ENCODE measurements around the gene CLDND2.

CLDND2 gene

DNA sequence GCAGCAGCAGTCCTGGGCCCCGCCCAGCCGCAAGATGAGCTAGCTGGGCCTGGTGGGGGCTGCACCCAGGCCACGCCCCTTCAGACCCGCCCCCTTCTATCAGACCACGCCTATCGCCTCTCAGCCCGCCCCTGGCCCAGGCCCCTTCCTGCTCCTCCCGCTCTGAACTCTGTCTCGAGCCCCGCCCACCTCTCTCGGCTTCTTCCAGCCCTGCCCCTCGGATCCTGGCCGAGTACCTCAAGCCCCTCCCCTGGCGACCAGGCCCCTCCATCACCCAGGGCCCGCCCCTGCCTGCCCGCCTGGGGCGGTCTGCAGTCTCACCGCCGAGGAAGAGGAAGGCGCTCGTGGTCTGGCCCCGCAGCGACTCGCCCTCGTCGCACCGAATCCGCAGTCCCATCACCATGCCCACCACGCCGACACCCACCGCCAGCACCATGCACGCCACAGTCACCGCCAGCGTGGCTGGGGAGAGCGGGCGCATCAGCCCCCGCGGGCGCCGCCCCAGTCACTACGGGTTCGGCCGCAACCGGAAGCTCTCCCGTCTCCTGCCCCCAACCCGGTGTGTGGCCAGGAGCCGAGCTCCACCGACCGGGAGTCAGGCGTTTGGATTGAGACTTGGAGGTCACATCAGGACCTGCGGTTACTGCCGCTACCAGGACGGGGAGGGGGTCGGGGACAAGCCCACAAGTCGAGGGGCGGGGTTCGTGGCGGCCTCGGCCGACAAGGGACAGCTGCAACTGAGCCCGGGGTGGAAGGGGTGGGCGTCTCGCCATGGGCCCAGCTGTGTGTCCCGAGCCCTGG, 1.0 kb downstream of the CLDND2 start:
- Histone ChIP-seq H3K4me3 (ENCODE audit: low read depth in 1 of 5, low read length in 5 of 5) (peak overlapping the region; percentile 86 to 96 (median 91)), H3K36me3 (ENCODE audit: control insufficient read depth in 5 of 5, insufficient read depth in 5 of 5, low read length in 5 of 5) (no peaks in the 10 kb centered on the region), H3K9me3 (ENCODE audit: control insufficient read depth in 5 of 5, low read length in 5 of 5) (no peaks in the 10 kb centered on the region), H3K9ac (ENCODE audit: low read length in 5 of 5) (peak overlapping the region in 4 of 5 donors; percentile 69 to 85 (median 81)), H3K27me3 (ENCODE audit: control insufficient read depth in 5 of 5, insufficient read depth in 4 of 5, low read length in 5 of 5) (no peaks in the 10 kb centered on the region), H3K27ac (ENCODE audit: low read depth, low read length) (peak overlapping the region; percentile 93), H3K4me1 (ENCODE audit: control insufficient read depth in 5 of 5, insufficient read depth in 5 of 5, low read length in 5 of 5) (peaks cover 4 to 53% (median 39%) of the 10 kb centered on the region in 5 donors)

DNA sequence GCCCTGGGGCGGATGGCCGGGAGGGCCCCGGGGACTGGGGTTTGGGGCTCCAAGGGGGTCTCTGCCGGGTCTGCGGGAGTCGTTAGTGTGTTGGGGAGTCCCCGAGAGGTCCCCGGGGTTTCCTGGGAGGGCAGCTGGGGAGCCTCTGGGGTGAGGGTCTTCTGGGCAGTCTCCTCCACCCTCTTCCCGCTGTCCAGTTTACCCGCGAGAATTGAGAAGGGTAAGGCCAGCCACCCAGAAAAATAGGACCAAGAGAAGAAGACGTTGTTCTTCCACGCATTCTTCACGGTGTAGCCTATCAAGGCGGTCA, 1.6 kb downstream of the CLDND2 start:
- peak overlapping the region; percentile 93 for H3K27ac ChIP-seq (ENCODE audit: low read depth, low read length)
- H3K4me1 ChIP-seq (ENCODE audit: control insufficient read depth in 5 of 5, insufficient read depth in 5 of 5, low read length in 5 of 5), result peaks cover 4 to 54% (median 42%) of the 10 kb centered on the region in 5 donors

DNA sequence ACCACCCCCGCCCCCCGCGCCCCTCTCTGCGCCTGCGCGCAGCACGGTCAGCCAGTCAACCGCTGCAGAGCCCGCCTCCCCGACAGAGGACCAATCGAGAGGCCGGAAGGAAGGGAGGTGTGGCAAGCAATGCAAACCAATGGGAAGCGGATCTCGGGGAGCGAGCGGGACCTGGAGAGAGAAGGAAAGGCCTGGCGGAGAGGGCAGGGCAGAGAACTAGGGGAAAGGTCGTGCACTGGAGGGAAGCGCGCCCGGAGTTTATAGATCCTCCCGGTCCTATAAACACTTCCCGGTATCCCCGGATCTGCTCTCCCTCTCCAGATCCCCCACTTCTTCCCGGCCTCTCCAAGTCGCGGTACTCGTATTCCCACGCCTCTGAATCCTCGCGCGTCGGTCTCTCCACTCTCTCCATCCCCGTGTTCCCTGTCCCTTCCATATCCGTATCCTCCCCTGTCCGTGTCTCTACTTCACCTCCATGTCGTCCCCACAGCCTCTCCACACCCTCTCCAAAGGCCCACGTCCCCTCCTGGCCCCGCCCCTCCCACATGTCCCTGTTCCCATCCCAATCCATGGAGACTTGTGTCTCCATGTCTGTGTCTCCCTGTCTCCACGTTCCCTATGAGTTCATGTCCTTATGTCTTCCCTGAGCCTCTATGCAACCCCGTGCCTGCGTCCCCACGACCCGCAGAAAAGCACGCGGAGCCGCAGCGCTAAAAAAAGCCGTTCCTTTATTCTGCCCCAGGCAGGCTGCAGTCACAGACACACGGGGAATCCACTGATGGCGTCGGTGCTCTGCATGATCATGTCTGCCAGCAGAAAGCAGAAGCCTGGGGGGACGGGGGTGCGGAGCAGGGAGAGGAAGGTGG, 2.2 kb downstream of the CLDND2 start:
- peak overlapping the region; percentile 87 to 96 (median 92) for H3K4me3 ChIP-seq (ENCODE audit: low read depth in 1 of 5, low read length in 5 of 5)
- H3K9ac ChIP-seq (ENCODE audit: low read length in 5 of 5), result peak overlapping the region; percentile 69 to 98 (median 92)
- H3K4me1 ChIP-seq (ENCODE audit: control insufficient read depth in 5 of 5, insufficient read depth in 5 of 5, low read length in 5 of 5), result peaks cover 4 to 58% (median 46%) of the 10 kb centered on the region in 5 donors
- H3K27me3 ChIP-seq (ENCODE audit: control insufficient read depth in 5 of 5, insufficient read depth in 4 of 5, low read length in 5 of 5), result no peaks in the 10 kb centered on the region
- peak overlapping the region; percentile 93 for H3K27ac ChIP-seq (ENCODE audit: low read depth, low read length)
- H3K9me3 ChIP-seq (ENCODE audit: control insufficient read depth in 5 of 5, low read length in 5 of 5), result no peaks in the 10 kb centered on the region
- no peaks in the 10 kb centered on the region for H3K36me3 ChIP-seq (ENCODE audit: control insufficient read depth in 5 of 5, insufficient read depth in 5 of 5, low read length in 5 of 5)

More for the DNA sequence above, 1.6 kb downstream of the CLDND2 start:
- H3K27me3 ChIP-seq (ENCODE audit: control insufficient read depth in 5 of 5, insufficient read depth in 4 of 5, low read length in 5 of 5), result no peaks in the 10 kb centered on the region
- H3K9ac ChIP-seq (ENCODE audit: low read length in 5 of 5), result peak overlapping the region; percentile 69 to 85 (median 82)
- peak overlapping the region; percentile 86 to 96 (median 91) for H3K4me3 ChIP-seq (ENCODE audit: low read depth in 1 of 5, low read length in 5 of 5)
- H3K36me3 ChIP-seq (ENCODE audit: control insufficient read depth in 5 of 5, insufficient read depth in 5 of 5, low read length in 5 of 5), result no peaks in the 10 kb centered on the region
- H3K9me3 ChIP-seq (ENCODE audit: control insufficient read depth in 5 of 5, low read length in 5 of 5), result no peaks in the 10 kb centered on the region

DNA sequence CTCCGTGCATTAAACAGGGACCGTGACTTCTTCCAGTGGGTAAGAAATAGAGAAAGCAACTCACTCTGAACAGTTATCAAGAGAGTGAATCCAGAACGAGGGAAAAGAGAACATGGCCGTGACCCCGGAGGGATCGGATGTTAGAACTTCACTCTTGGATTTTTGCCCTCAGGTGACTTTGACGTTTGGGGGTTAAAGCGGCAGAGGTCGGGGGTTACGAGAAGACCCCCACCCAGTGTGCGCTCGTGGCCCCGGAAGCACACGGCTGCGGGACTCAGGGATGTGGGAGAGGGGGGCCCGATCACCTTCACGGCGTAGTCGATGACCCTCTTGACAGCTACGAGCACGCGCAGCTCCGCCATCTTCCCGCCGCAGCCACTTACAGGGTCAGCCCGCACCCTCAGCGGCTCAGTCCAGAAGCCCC, 2.8 kb downstream of the CLDND2 start, which contains the start of gene ETFB:
Gene ETFB (minus strand): TSS at position 424 of the 424 bp plus-strand sequence. CDS start 62 bp downstream, at position 362.
- Histone ChIP-seq H3K4me3 (ENCODE audit: low read depth in 1 of 5, low read length in 5 of 5) (peak within 1 kb of the TSS; percentile 87 to 96 (median 92)), H3K4me1 (ENCODE audit: control insufficient read depth in 5 of 5, insufficient read depth in 5 of 5, low read length in 5 of 5) (peaks cover 4 to 58% (median 46%) of the 10 kb centered on the region in 5 donors)

DNA sequence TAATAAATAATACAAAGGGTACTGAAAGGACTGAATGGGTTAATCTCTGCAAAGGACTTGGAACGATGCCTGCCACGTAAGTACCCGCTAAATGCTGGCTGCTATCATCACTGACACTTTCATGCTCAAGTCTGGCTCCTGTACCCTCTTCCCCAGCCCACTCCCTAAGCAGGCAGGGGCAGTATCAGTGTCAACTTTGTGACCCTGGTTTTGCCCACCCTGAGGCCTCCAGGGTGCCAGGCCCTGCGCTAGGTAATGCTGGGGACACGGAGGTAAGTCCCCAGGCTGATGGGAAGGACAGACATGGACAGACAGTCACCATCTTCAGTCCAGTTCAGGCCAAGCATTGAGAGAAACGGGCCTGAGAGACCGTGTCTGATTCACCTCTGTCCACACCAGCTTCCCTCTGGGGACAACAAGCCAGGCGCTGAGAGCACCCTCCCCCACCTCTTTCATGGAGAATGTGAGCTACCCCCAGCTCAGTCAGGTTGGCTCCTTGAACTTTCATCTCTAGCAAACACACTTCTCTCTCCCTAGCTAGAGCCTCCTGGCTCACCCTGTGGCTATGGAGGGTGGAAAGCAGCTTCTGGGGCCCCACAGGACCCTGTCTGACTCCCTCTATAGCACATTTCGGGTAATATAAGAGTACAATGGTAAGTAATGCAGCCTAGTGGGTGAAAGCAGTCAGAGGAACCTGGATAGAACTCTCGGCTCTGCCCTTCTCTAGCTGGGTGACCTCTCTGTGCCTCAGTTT, 3.4 kb downstream of the CLDND2 start:
- H3K4me1 ChIP-seq (ENCODE audit: control insufficient read depth in 5 of 5, insufficient read depth in 5 of 5, low read length in 5 of 5), result peaks cover 4 to 58% (median 46%) of the 10 kb centered on the region in 5 donors
- H3K9ac ChIP-seq (ENCODE audit: low read length in 5 of 5), result peak overlapping the region; percentile 86 to 98 (median 92)
- H3K27me3 ChIP-seq (ENCODE audit: control insufficient read depth in 5 of 5, insufficient read depth in 4 of 5, low read length in 5 of 5), result no peaks in the 10 kb centered on the region
- peak overlapping the region; percentile 83 to 94 (median 92) for H3K4me3 ChIP-seq (ENCODE audit: low read depth in 1 of 5, low read length in 5 of 5)
- H3K27ac ChIP-seq (ENCODE audit: low read depth, low read length), result peak overlapping the region; percentile 93
- no peaks in the 10 kb centered on the region for H3K9me3 ChIP-seq (ENCODE audit: control insufficient read depth in 5 of 5, low read length in 5 of 5)
- H3K36me3 ChIP-seq (ENCODE audit: control insufficient read depth in 5 of 5, insufficient read depth in 5 of 5, low read length in 5 of 5), result peaks cover 0 to 1% (median 0%) of the 10 kb centered on the region in 5 donors

More for the DNA sequence above, 2.8 kb downstream of the CLDND2 start, which contains the start of gene ETFB:
- Histone ChIP-seq H3K27me3 (ENCODE audit: control insufficient read depth in 5 of 5, insufficient read depth in 4 of 5, low read length in 5 of 5) (no peaks in the 10 kb centered on the region), H3K36me3 (ENCODE audit: control insufficient read depth in 5 of 5, insufficient read depth in 5 of 5, low read length in 5 of 5) (no peaks in the 10 kb centered on the region), H3K27ac (ENCODE audit: low read depth, low read length) (peak within 1 kb of the TSS; percentile 93), H3K9ac (ENCODE audit: low read length in 5 of 5) (peak within 1 kb of the TSS; percentile 86 to 98 (median 92)), H3K9me3 (ENCODE audit: control insufficient read depth in 5 of 5, low read length in 5 of 5) (no peaks in the 10 kb centered on the region)

DNA sequence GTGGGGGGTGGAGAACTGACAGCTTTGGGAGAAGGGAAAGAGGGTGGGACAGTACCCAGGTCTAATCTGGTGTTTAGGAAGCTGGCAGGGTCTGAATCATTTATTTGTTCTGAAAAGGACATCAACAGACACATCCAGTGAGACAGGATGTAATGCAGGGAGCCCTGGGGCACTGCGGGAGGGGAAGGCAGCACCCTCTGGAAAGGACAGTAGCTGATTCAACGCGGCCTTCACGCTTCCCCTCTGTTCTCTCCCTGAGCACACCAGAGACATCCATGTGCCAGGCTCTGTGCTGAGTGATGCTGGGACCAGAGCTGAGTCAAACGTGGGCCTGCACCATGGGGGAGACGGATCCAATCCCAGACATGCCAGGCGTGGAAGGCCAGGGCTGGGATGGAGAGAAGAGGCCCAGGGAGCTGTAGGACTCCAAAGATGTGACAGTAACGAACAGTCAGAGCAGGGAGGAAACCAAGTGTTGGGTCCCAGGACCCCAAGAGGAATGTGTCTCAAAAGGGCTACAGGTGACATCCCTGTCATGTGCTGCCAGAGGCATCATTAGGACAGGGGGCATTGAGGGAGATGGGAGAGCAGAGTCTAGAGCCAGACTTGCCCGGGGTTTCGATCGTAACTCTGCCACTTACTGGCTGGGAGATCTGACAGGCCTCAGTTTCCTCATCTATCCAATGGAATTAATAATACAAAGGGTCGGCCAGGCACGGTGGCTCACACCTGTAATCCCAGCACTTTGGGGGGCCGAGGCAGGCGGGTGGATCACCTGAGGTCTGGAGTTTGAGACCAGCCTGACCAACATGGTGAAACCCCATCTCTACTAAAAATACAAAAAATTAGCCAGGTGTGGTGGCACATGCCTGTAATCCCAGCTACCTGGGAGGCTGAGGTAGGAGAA, 4.3 kb downstream of the CLDND2 start:
- Histone ChIP-seq H3K36me3 (ENCODE audit: control insufficient read depth in 5 of 5, insufficient read depth in 5 of 5, low read length in 5 of 5) (peaks cover 0 to 2% (median 0%) of the 10 kb centered on the region in 5 donors), H3K27ac (ENCODE audit: low read depth, low read length) (no peak overlapping the region), H3K9ac (ENCODE audit: low read length in 5 of 5) (peak overlapping the region; percentile 16 to 69 (median 39)), H3K27me3 (ENCODE audit: control insufficient read depth in 5 of 5, insufficient read depth in 4 of 5, low read length in 5 of 5) (no peaks in the 10 kb centered on the region), H3K4me3 (ENCODE audit: low read depth in 1 of 5, low read length in 5 of 5) (peak overlapping the region in 3 of 5 donors; percentile 2 to 29 (median 22)), H3K4me1 (ENCODE audit: control insufficient read depth in 5 of 5, insufficient read depth in 5 of 5, low read length in 5 of 5) (peaks cover 4 to 58% (median 46%) of the 10 kb centered on the region in 5 donors), H3K9me3 (ENCODE audit: control insufficient read depth in 5 of 5, low read length in 5 of 5) (no peaks in the 10 kb centered on the region)

DNA sequence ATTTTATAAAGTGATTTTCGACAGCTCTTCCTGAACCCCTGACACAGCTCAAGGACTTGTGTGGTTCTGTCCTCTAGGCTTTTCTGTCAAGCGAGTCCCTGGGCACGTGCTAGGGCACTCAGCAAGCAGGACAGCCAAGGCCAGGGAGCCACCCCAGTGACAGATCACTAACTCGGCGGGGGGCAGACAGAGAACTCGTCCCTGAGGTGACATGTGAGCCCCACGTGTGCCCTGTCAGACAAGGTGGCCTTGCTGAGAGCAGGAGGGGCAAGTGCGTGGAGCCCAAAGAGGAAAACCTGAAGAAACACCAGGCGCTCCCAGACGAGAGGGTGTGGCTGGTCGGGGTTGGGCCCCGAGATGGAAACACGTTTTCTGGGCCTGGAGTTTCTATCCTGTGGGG, 7.6 kb downstream of the CLDND2 start:
- peaks cover 4 to 47% (median 38%) of the 10 kb centered on the region in 5 donors for H3K4me1 ChIP-seq (ENCODE audit: control insufficient read depth in 5 of 5, insufficient read depth in 5 of 5, low read length in 5 of 5)
- H3K36me3 ChIP-seq (ENCODE audit: control insufficient read depth in 5 of 5, insufficient read depth in 5 of 5, low read length in 5 of 5), result peaks cover 0 to 2% (median 0%) of the 10 kb centered on the region in 5 donors
- no peak overlapping the region for H3K9ac ChIP-seq (ENCODE audit: low read length in 5 of 5)
- H3K4me3 ChIP-seq (ENCODE audit: low read depth in 1 of 5, low read length in 5 of 5), result no peak overlapping the region
- H3K27me3 ChIP-seq (ENCODE audit: control insufficient read depth in 5 of 5, insufficient read depth in 4 of 5, low read length in 5 of 5), result no peaks in the 10 kb centered on the region
- no peaks in the 10 kb centered on the region for H3K9me3 ChIP-seq (ENCODE audit: control insufficient read depth in 5 of 5, low read length in 5 of 5)
- H3K27ac ChIP-seq (ENCODE audit: low read depth, low read length), result no peak overlapping the region

DNA sequence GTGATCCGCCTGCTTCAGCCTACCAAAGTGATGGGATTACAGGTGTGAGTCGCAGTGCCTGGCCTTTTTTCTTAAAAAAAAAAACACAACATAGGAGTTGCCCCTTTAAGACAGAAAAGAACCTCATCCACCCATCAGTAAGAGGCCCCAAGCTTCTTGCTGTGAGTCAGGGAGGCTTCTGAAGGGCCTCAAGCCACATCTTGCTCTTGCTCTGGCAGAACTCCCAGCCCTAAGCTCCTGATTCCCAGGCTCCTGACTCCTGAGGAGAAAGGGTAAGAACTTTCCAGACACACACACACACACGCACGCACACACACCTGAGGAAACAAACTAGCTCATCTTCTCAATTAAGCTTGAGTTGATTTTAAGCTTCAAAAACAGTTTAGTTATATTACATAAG, 9.5 kb downstream of the CLDND2 start:
- Histone ChIP-seq H3K9me3 (ENCODE audit: control insufficient read depth in 5 of 5, low read length in 5 of 5) (no peaks in the 10 kb centered on the region), H3K36me3 (ENCODE audit: control insufficient read depth in 5 of 5, insufficient read depth in 5 of 5, low read length in 5 of 5) (peaks cover 0 to 2% (median under 1%) of the 10 kb centered on the region in 5 donors), H3K27ac (ENCODE audit: low read depth, low read length) (no peak overlapping the region), H3K4me3 (ENCODE audit: low read depth in 1 of 5, low read length in 5 of 5) (no peak overlapping the region), H3K4me1 (ENCODE audit: control insufficient read depth in 5 of 5, insufficient read depth in 5 of 5, low read length in 5 of 5) (peaks cover 0 to 30% (median 19%) of the 10 kb centered on the region in 5 donors), H3K27me3 (ENCODE audit: control insufficient read depth in 5 of 5, insufficient read depth in 4 of 5, low read length in 5 of 5) (no peaks in the 10 kb centered on the region), H3K9ac (ENCODE audit: low read length in 5 of 5) (no peak overlapping the region)
